ENCODE data around the gene RBM39. TPM values are rescaled to one million over a fixed set of nuclear protein-coding genes. Genes with fewer than 3 reads are reported as not detected.

RBM39 gene
- total and polyA plus RNA-seq, 2 of the 13 experiments (the other 11 are each of a cell fraction or from before 2014, with no cell fraction given) = 788 to 920 TPM

- TF ChIP-seq TGIF2 (CRISPR knock-in tag; IDR thresholded peaks at IDR 0.05) (peak; percentile 48), ZBTB42 (CRISPR knock-in tag; IDR thresholded peaks at IDR 0.05) (peak; percentile 57; the same call in 1 of the 2 replicates), SP1 (IDR thresholded peaks at IDR 0.05) (no peak), SP1 (CRISPR knock-in tag; IDR thresholded peaks at IDR 0.05) (peak; percentile 88), RFXAP (CRISPR knock-in tag; IDR thresholded peaks at IDR 0.05; ENCODE audit: borderline replicate concordance) (peak; percentile 97), NCOR1 (IDR thresholded peaks at IDR 0.05; ENCODE audit: borderline replicate concordance, low read length) (peak; percentile 9; the same call in 1 of the 2 replicates), BATF2 (CRISPR knock-in tag; IDR thresholded peaks at IDR 0.05) (peak; percentile 90), FOXJ3 (CRISPR knock-in tag; IDR thresholded peaks at IDR 0.05; ENCODE audit: borderline replicate concordance) (peak; percentile 70; the same call in 1 of the 2 replicates), TOPORS (CRISPR knock-in tag; IDR thresholded peaks at IDR 0.05) (peak; percentile 99), ZNF326 (CRISPR knock-in tag; IDR thresholded peaks at IDR 0.05; ENCODE audit: borderline replicate concordance) (peak; percentile 88; the same call in 1 of the 2 replicates), ZNF570 (CRISPR knock-in tag; IDR thresholded peaks at IDR 0.05; ENCODE audit: borderline replicate concordance) (peak; percentile 92; the same call in 1 of the 2 replicates), ZNF720 (CRISPR knock-in tag; IDR thresholded peaks at IDR 0.05) (no peak; the same call in 1 of the 2 replicates), MXD4 (CRISPR knock-in tag; IDR thresholded peaks at IDR 0.05) (peak; percentile 99), ZNF850 (CRISPR knock-in tag; conservative IDR thresholded peaks at IDR 0.05) (0 out of 2 replicates have a peak, but pooled peaks have one; percentile 88), BRF2 (CRISPR knock-in tag; IDR thresholded peaks at IDR 0.05) (peak; percentile 96; the same call in 1 of the 2 replicates), ELK4 (CRISPR knock-in tag; IDR thresholded peaks at IDR 0.05; ENCODE audit: borderline replicate concordance) (peak; percentile 57; the same call in 1 of the 2 replicates)
- TF ChIP-seq, protein P1, sequence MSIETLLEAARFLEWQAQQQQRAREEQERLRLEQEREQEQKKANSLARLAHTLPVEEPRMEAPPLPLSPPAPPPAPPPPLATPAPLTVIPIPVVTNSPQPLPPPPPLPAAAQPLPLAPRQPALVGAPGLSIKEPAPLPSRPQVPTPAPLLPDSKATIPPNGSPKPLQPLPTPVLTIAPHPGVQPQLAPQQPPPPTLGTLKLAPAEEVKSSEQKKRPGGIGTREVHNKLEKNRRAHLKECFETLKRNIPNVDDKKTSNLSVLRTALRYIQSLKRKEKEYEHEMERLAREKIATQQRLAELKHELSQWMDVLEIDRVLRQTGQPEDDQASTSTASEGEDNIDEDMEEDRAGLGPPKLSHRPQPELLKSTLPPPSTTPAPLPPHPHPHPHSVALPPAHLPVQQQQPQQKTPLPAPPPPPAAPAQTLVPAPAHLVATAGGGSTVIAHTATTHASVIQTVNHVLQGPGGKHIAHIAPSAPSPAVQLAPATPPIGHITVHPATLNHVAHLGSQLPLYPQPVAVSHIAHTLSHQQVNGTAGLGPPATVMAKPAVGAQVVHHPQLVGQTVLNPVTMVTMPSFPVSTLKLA (IDR thresholded peaks at IDR 0.05) = peak; percentile 74
- TF ChIP-seq, protein P2, sequence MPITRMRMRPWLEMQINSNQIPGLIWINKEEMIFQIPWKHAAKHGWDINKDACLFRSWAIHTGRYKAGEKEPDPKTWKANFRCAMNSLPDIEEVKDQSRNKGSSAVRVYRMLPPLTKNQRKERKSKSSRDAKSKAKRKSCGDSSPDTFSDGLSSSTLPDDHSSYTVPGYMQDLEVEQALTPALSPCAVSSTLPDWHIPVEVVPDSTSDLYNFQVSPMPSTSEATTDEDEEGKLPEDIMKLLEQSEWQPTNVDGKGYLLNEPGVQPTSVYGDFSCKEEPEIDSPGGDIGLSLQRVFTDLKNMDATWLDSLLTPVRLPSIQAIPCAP (CRISPR knock-in tag; IDR thresholded peaks at IDR 0.05; ENCODE audit: low read depth) = no peak
- TF ChIP-seq, protein P3, sequence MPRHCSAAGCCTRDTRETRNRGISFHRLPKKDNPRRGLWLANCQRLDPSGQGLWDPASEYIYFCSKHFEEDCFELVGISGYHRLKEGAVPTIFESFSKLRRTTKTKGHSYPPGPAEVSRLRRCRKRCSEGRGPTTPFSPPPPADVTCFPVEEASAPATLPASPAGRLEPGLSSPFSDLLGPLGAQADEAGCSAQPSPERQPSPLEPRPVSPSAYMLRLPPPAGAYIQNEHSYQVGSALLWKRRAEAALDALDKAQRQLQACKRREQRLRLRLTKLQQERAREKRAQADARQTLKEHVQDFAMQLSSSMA (CRISPR knock-in tag; IDR thresholded peaks at IDR 0.05) = peak; percentile 96
Observed at GRCh38 chr20:35699127-35699956, 42.7 kb downstream of the RBM39 start, which contains the start of the genes NFS1 and ROMO1 (continued).
